SJCRH30 (cell line): ENCODE measurements around the gene RUNX1. TPM values are rescaled to one million over a fixed set of nuclear protein-coding genes. Genes with fewer than 3 reads are reported as not detected.

Experiments used
- DNase-seq, 2 experiments: peaks; one replicate each; pipeline ENCODE4 v3.0.0-alpha.2; 2015 to 2020
- H3K27ac ChIP-seq: fragments of 250-450 bp; sonication (Bioruptor Pico); 2 replicates; pipeline ENCODE4 v1.5.1; 2020; ENCODE audit warnings: mild to moderate bottlenecking, moderate library complexity
- H3K27me3 ChIP-seq: fragments of 250-450 bp; sonication (Bioruptor Pico); 2 replicates; pipeline ENCODE4 v1.5.1; 2020; ENCODE audit warnings: mild to moderate bottlenecking, moderate library complexity
- H3K36me3 ChIP-seq: fragments of 250-450 bp; sonication (Bioruptor Pico); 2 replicates; pipeline ENCODE4 v1.5.1; 2020; ENCODE audit warnings: mild to moderate bottlenecking, moderate library complexity
- H3K4me1 ChIP-seq: fragments of 250-450 bp; sonication (Bioruptor Pico); 2 replicates; pipeline ENCODE4 v1.5.1; 2020; ENCODE audit warnings: mild to moderate bottlenecking, moderate library complexity
- H3K4me3 ChIP-seq: fragments of 250-450 bp; sonication (Bioruptor Pico); 2 replicates; pipeline ENCODE4 v1.5.1; 2020; ENCODE audit warnings: mild to moderate bottlenecking, moderate library complexity
- H3K9me3 ChIP-seq: fragments of 250-450 bp; sonication (Bioruptor Pico); replicated peaks from 2 replicates; pipeline ENCODE4 v1.5.1; 2020; ENCODE audit warnings: mild to moderate bottlenecking, moderate library complexity
- total RNA-seq: library from RNA; depleted of rRNA; stranded (reverse); fragments of >200 nt; shearing (Covaris generic); gene quantifications from 2 replicates; pipeline ENCODE4 v1.2.3, GENCODE V29; 2014

RUNX1 gene
- total RNA-seq, 1 experiment from 2014 or later, result 23.7 TPM

DNA sequence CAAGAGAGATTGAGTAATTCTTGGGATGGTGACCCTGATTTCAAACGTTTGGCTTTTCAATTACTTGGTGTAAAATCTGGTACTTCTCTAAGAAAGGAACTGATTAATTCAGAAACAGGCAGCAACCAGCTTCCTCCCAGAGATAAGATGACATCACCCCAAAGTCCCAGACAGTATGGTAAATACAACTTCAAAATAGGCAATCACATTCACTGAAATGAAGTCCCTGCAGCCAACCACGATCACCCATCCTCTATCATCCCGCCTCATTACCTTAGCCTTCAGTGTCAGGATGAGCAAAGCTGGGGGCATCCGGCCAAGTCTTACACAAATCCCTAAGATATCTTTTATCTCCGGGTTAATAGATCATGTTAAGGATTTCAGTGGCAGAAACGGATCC lies 26.4 kb upstream of the RUNX1 start:
- Histone ChIP-seq H3K9me3 (peaks cover 3% of the 10 kb centered on the region; the same call in 1 of the 2 replicates), H3K4me1 (no peaks in the 10 kb centered on the region), H3K36me3 (no peaks in the 10 kb centered on the region), H3K27me3 (no peaks in the 10 kb centered on the region), H3K4me3 (no peak overlapping the region), H3K27ac (no peak overlapping the region)
- peak; percentile 13 to 42 for DNase-seq

DNA sequence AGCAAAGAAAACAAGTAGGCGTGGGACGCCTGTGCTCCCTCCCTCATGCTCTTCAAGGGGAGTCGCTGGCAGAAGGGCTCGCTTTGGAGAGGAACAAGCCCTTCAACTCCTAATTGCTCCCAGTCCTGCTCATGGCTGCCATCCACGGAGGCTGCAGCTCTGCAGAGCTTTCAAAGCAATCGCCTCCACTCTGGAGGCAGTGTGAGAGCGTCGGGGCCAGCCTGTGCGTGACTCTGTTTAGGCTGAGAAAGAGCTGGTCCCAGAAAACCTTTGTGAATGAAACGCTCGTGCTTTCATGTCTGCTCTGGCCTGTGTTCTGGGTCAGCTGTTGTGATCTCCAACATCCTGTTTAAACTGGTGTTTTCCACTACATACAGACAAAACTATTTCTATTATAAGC lies 23.9 kb upstream of the RUNX1 start:
- peaks cover 3% of the 10 kb centered on the region; the same call in 1 of the 2 replicates for H3K9me3 ChIP-seq
- H3K4me3 ChIP-seq, result no peak overlapping the region
- H3K36me3 ChIP-seq, result no peaks in the 10 kb centered on the region
- H3K27ac ChIP-seq, result no peak overlapping the region; the same call in 1 of the 2 replicates
- DNase-seq, result peak; percentile 7 to 18
- no peaks in the 10 kb centered on the region for H3K4me1 ChIP-seq
- no peaks in the 10 kb centered on the region for H3K27me3 ChIP-seq

DNA sequence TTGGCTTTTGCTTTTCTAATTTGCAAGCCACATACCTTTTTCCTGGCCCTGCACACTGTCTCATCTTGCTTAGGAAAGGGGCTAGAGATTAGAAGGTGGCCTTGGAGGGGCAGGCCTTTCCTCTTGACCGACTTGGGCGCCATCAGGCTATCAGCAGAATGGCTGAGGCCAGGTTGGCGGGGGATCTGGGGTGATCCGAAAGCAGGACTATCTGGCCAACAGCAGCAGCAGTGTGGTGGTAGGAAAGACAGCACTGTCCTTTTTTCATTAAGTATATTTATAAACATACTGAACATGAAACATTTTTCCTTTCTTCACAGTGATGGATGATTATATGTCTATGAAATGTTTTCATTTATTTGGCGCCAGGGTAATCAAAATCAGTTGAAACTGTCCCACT lies 23.5 kb upstream of the RUNX1 start:
- Histone ChIP-seq H3K4me3 (no peak overlapping the region), H3K9me3 (peaks cover 3% of the 10 kb centered on the region; the same call in 1 of the 2 replicates), H3K27ac (no peak overlapping the region; the same call in 1 of the 2 replicates), H3K36me3 (no peaks in the 10 kb centered on the region), H3K4me1 (no peaks in the 10 kb centered on the region), H3K27me3 (no peaks in the 10 kb centered on the region)
- no peak for DNase-seq

DNA sequence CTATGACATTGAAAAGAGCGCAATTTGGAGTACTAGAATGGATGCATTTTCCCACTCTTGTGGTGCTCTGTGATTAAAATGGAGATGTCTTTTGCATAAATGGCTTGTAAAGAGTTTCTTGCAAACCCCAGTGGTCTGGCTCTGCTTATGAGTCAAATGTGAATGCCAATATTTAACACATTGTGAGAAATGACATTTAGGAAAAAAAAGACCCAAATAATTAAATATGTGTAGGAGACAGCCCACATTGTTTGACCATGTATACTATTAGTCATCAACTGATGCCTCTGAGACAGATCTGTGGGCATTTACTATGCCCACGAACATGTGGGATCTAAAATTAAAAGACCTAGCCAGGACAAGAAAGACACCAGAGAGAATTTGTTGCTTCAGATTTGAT lies 22.2 kb upstream of the RUNX1 start:
- no peak overlapping the region for H3K4me3 ChIP-seq
- DNase-seq, result no peak
- H3K27me3 ChIP-seq, result no peaks in the 10 kb centered on the region
- H3K4me1 ChIP-seq, result no peaks in the 10 kb centered on the region
- H3K9me3 ChIP-seq, result peaks cover 3% of the 10 kb centered on the region; the same call in 1 of the 2 replicates
- H3K36me3 ChIP-seq, result no peaks in the 10 kb centered on the region
- no peak overlapping the region for H3K27ac ChIP-seq

DNA sequence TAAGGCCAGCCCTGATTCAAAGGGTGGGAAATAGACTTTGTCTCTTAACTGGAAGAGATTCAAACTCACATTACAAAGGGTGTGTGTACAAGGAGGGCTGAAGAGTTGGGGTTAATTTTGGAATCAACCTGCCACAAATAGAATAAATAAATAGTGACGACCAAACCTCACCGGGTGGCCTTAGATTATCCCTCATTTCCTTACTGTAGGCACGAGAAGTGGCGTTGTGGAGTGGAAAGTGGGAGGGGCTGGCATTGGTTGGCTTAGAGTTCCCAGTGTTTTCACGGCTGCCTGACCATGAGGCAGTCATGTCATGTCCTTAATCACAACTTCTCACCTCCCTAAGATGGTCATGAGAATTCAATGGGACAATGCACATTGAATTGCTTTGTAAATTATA lies 21.3 kb upstream of the RUNX1 start:
- no peak overlapping the region for H3K4me3 ChIP-seq
- no peaks in the 10 kb centered on the region for H3K4me1 ChIP-seq
- H3K36me3 ChIP-seq, result no peaks in the 10 kb centered on the region
- peaks cover 3% of the 10 kb centered on the region; the same call in 1 of the 2 replicates for H3K9me3 ChIP-seq
- no peak overlapping the region for H3K27ac ChIP-seq
- H3K27me3 ChIP-seq, result no peaks in the 10 kb centered on the region
- DNase-seq, result no peak

DNA sequence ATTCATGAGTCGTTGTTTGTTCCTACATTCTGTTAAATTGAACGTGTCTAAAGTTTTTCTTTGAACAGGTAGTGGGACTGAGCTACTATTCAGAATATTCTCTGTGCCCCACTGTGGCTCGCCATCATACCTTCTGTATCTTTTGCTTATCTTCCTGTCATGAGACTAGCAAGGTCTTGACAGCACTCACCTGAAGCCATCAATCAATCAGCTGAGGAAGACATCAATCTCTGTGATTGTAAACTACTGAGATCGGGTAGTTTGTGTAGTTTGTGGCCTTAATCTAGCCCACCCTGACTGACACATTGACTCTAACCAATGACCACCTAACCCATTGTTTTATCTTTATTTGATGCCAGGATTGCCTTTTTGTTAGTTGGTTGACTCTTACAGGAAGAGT lies 17.7 kb upstream of the RUNX1 start:
- H3K9me3 ChIP-seq, result no peaks in the 10 kb centered on the region

DNA sequence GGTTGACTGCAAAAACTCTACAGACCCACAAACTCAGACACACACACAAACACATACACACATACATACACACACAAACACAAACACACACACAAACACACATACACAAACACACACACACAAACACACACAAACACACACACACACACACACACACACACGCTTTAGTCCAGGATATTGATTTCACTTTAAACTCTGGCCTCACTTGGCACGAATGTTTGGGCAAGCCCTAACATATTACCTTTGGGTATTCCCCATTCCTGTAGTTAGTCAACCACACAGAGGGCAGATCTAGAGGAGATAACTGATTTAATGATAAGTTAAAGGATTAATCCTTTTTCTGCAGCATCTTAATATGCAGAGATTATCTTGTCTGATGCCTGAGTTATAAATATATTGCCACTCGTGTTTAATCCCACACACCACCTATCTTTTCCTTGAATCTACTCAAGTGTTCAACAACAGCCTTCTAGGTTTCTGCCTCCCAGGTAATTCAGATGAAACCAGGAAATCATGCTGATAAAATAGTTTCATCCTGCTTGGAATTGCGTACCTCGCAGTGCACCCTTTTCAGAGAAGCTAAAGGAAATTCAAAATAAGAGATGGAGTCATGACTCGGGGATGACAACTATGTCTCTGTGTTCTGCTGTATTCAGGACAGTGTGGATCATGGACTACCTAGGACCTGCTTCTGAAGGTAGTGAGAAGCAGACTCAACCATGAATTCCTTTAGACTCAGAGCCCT lies 14.5 kb upstream of the RUNX1 start:
- Histone ChIP-seq H3K4me3 (no peak overlapping the region), H3K27me3 (no peaks in the 10 kb centered on the region), H3K4me1 (peaks cover 12% of the 10 kb centered on the region; the same call in 1 of the 2 replicates), H3K36me3 (no peaks in the 10 kb centered on the region), H3K27ac (no peak overlapping the region), H3K9me3 (no peaks in the 10 kb centered on the region)
- DNase-seq, result no peak

More for the DNA sequence above, 17.7 kb upstream of the RUNX1 start:
- H3K4me3 ChIP-seq, result no peak overlapping the region
- no peak for DNase-seq
- no peaks in the 10 kb centered on the region for H3K4me1 ChIP-seq
- no peaks in the 10 kb centered on the region for H3K27me3 ChIP-seq
- no peak overlapping the region for H3K27ac ChIP-seq
- H3K36me3 ChIP-seq, result no peaks in the 10 kb centered on the region

DNA sequence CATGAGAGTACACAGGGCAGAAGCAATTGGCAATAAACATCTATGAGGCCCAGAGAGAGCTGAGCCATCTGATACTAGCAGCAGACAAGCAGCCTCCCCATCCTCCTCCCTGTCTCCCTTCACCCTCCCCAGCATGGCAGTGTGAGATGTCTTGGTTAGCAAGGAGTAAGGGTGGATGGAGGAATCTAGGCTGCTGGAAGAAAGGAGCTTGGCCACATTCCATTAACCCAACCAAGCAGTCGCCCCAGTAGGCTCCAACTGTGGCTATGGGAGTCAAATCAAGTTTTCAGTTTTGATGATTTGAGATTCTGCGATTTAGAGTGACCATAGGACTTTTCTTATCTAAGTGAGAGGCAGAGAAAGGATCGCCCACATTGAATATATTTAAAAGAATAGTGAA lies 12.9 kb upstream of the RUNX1 start:
- Histone ChIP-seq H3K27me3 (no peaks in the 10 kb centered on the region), H3K9me3 (no peaks in the 10 kb centered on the region), H3K27ac (no peak overlapping the region), H3K4me3 (no peak overlapping the region), H3K36me3 (no peaks in the 10 kb centered on the region), H3K4me1 (peaks cover 12% of the 10 kb centered on the region; the same call in 1 of the 2 replicates)
- no peak for DNase-seq

DNA sequence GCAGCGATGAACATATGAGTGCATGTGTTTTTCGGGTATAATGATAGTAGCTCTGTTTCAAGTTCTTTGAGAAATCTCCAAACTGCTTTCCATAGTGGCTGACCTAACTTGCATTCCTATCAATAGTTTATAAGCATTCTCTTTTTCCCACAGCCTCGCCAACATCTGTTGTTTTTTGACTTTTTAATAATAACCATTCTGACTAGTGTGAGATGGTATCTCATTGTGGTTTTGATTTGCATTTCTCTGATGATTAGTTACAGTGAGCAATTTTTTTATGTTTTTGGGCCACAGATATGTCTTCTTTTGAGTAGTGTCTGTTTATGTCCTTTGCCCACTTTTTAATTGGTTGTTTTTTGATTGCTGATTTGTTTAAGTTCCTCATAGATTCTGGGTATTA lies 10.6 kb upstream of the RUNX1 start:
- H3K27ac ChIP-seq, result peak overlapping the region; percentile 45
- no peaks in the 10 kb centered on the region for H3K9me3 ChIP-seq
- H3K27me3 ChIP-seq, result no peaks in the 10 kb centered on the region
- H3K4me1 ChIP-seq, result peaks cover 12% of the 10 kb centered on the region; the same call in 1 of the 2 replicates
- no peak overlapping the region for H3K4me3 ChIP-seq
- H3K36me3 ChIP-seq, result no peaks in the 10 kb centered on the region
- peak; percentile 32 to 37 for DNase-seq

DNA sequence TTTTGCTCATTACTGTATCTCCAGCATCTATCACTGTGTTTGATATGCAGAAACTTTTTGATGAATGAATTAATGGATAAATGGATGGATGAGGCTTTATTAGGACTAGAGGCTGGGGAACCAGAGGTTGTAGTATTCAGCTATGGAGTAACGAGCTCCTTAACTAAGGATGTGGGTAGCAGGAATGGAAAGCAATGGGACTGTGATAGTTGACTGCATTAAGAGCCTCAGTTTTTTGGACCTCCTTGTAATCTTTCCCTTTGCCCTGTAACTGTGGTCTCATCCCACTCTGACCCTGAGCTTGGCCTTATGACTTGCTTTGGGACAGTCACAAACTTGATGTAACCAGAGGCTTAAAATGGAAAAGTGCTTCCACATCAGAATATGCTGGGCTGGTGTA lies 9.0 kb upstream of the RUNX1 start:
- Histone ChIP-seq H3K4me1 (peaks cover 15% of the 10 kb centered on the region), H3K27me3 (no peaks in the 10 kb centered on the region), H3K4me3 (no peak overlapping the region), H3K36me3 (no peaks in the 10 kb centered on the region), H3K27ac (no peak overlapping the region), H3K9me3 (no peaks in the 10 kb centered on the region)
- DNase-seq, result no peak

DNA sequence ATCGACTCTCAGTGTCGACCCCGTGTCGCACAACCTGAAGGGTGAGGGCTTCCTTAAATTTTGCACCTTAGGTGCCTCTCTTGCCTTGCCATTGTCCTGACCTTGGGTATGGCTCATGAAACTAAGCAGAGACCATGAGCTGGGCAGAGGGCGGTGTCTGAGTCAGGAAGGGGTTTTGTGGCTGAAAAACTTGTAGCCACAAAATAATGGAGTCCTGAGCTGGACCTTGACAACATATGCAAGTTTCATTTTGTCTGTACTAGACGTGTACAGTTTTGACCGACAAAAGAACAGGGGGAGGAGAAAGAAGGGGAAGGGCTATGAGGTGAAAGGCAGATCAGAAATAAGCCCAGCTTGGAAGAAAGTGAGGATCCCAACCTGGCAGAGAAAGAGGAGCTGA lies 8.3 kb upstream of the RUNX1 start:
- DNase-seq, result no peak
- H3K27ac ChIP-seq, result no peak overlapping the region
- no peaks in the 10 kb centered on the region for H3K9me3 ChIP-seq
- no peaks in the 10 kb centered on the region for H3K36me3 ChIP-seq
- H3K27me3 ChIP-seq, result no peaks in the 10 kb centered on the region
- peaks cover 15% of the 10 kb centered on the region for H3K4me1 ChIP-seq
- H3K4me3 ChIP-seq, result no peak overlapping the region

DNA sequence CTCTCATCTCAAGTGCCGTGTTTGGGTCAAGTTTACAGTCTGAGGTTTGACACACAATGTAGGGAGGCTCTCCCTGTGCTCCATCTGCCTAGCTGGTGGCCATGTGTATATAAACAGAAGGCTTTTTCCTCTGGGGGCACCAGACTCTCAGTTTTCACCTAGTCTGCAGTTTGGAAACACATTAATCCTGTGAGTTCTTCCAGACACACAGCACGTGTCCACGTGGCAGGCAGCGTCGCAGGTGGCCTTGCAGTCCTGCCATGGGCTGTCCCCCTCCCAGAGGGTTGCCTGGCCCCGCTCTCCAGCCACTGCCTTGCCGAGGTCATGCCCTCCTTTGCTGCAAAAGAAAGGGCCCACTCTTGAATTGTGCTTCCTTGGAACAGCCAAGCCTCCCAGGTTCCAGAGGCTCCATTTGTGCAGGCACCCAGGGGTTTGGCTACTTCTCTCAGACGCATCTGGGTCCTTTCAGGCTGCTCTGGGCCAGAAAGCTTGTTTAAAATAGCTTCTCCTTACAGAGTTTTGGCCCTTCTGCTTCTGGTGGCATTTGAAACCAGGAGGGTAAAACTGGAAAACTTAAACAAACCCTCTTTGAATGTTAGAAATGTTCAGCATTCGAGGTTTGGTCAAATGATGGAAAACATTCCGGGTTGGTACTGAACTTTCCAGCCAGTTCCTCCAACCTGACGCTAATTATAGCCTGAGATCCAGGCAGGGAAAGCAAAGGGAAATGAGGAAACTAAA lies 4.4 kb upstream of the RUNX1 start:
- Histone ChIP-seq H3K27me3 (no peaks in the 10 kb centered on the region), H3K4me3 (no peak overlapping the region), H3K36me3 (no peaks in the 10 kb centered on the region), H3K9me3 (no peaks in the 10 kb centered on the region), H3K27ac (no peak overlapping the region), H3K4me1 (peaks cover 26% of the 10 kb centered on the region)
- DNase-seq, result peak; percentile 13 to 54

DNA sequence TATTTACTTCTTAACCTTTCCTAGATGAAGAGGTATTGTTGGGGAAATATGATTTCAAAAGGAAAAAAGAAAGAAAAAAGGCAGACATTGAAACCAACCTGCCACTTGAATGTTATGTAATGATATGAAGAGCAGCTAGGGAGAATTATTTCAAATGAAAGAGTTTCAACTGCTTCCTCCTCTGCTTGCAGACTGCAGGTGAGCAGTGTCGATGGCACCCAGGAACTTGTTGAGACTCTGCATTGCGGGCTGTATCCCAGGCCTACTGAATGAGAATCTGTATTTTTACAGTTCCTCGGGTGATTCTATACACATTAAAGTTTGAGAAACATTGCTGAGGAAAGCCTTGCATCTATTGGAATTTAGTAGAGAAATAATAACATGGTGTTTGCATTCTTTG lies 3.7 kb upstream of the RUNX1 start:
- Histone ChIP-seq H3K4me3 (no peak overlapping the region), H3K36me3 (no peaks in the 10 kb centered on the region), H3K9me3 (no peaks in the 10 kb centered on the region), H3K27ac (no peak overlapping the region), H3K4me1 (peaks cover 26% of the 10 kb centered on the region), H3K27me3 (no peaks in the 10 kb centered on the region)
- DNase-seq, result no peak

DNA sequence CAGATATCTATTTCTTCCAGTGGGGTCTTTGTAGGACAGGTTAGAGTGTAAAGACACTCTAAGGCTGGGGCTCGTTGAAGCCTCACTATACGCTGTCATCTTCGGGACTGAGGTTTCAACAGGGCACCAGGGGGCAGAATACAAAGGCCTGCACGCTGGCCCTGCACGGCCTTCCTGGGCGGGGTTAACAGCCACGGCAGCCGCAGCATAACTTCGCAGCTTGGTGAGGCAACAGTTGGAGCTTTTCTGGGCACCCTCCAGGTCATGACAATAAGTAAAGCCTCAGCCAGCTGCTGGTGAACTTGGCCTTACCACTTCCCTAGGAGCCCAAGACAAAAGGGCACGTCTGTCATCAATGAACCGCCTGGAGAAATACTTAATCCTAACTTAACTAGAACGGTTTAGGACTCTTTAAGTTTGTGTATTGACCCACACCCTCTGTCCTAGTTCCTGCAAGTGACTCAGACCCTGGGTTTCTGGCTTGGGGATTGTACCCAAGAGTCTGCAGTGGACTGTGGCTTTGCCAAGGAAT lies 2.3 kb upstream of the RUNX1 start:
- Histone ChIP-seq H3K4me1 (peaks cover 26% of the 10 kb centered on the region), H3K27ac (peak overlapping the region; percentile 80), H3K27me3 (no peaks in the 10 kb centered on the region), H3K4me3 (no peak overlapping the region), H3K9me3 (no peaks in the 10 kb centered on the region), H3K36me3 (peaks cover 2% of the 10 kb centered on the region; the same call in 1 of the 2 replicates)
- peak; percentile 97 to 98 for DNase-seq
